Gastrocnemius medialis (tissue), 4 donors: Measurements from ENCODE around the gene IQSEC2.

ENCODE experiments used
- POLR2A ChIP-seq, 2 donors: fragments of 450-650 bp; IDR thresholded peaks; one replicate each; pipeline ENCODE4 v1.6.1; 2017; ENCODE audit warnings: antibody characterized with exemption in 2 of 2, mild to moderate bottlenecking in 2 of 2, moderate library complexity in 2 of 2
- TF ChIP-seq, protein P1 (sequence below), 5 experiments: fragments of 450-650 bp in 3 of 5; fragments of 200-600 bp in 2 of 5; sonication (generic) in 2 of 5; IDR thresholded peaks in 4 of 5; conservative IDR thresholded peaks in 1 of 5; 1 replicate in 4 of 5; 2 replicates in 1 of 5; pipeline ENCODE4 v1.5.1; 2016 to 2019; ENCODE audit warnings: antibody characterized with exemption in 5 of 5, mild to moderate bottlenecking in 3 of 5, moderate library complexity in 3 of 5

DNA sequence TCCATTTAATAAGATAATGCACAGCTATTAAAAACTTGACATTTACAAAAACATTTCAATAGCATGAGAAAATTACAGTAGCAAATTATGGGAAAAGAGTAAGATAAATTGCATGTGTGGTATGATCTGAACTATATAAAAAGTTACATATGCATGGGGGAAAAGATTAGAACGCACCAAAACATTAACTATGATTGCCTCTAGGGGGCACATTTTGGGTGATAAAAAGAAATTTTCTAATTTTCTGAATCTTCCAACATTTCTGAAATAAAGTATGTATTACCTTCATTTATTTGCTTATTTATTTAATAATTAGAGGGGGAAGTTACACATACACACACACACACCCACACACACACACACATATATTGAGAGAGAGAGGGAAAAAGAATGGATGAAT lies 36.8 kb downstream of the IQSEC2 start:
- TF ChIP-seq, protein P1, sequence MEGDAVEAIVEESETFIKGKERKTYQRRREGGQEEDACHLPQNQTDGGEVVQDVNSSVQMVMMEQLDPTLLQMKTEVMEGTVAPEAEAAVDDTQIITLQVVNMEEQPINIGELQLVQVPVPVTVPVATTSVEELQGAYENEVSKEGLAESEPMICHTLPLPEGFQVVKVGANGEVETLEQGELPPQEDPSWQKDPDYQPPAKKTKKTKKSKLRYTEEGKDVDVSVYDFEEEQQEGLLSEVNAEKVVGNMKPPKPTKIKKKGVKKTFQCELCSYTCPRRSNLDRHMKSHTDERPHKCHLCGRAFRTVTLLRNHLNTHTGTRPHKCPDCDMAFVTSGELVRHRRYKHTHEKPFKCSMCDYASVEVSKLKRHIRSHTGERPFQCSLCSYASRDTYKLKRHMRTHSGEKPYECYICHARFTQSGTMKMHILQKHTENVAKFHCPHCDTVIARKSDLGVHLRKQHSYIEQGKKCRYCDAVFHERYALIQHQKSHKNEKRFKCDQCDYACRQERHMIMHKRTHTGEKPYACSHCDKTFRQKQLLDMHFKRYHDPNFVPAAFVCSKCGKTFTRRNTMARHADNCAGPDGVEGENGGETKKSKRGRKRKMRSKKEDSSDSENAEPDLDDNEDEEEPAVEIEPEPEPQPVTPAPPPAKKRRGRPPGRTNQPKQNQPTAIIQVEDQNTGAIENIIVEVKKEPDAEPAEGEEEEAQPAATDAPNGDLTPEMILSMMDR (IDR thresholded peaks at IDR 0.05 in 4 of 5, conservative IDR thresholded peaks at IDR 0.05 in 1 of 5) = no peak
- no peak for TF ChIP-seq POLR2A (IDR thresholded peaks at IDR 0.05)
